Activated CD8-positive, alpha-beta T cell treated with anti-CD3 and anti-CD28 coated beads, Interleukin-2, amount 10 ng/mL, durations not matched to agents 7 days and 5 days (primary cell): ENCODE results near the gene HLA-DQA2. TPM values are rescaled to one million over a fixed set of nuclear protein-coding genes. Genes with fewer than 3 reads are reported as not detected.
A peak's percentile ranks its signal among the peaks of the same experiment; 100 is the strongest.
"Not testable (repeated sequence)": the region's sequence is repeated elsewhere in the genome, so short reads cannot be mapped to it uniquely, and the experiment has no call there.

Experiments used
- ATAC-seq: fragments of 150-1000 bp; cut with Tn5 transposase; one replicate; pipeline ENCODE4 v1.10.0; 2021; ENCODE audit warnings: moderate library complexity
- CTCF ChIA-PET: fragments of 350-600 bp; sonication (Branson Sonifier 250); formaldehyde crosslinking; loops from one replicate; lab custom pipeline; 2021; ENCODE audit warnings: antibody characterized with exemption; lab: Charles Lee
- POLR2A ChIA-PET: fragments of 350-600 bp; sonication (Branson Sonifier 250); formaldehyde crosslinking; loops from one replicate; lab custom pipeline; 2021; ENCODE audit warnings: antibody characterized with exemption; lab: Charles Lee
- DNase-seq: peaks from one replicate; pipeline ENCODE4 v3.0.0-alpha.2; 2020
- H3K27ac Mint-ChIP-seq: one replicate; pipeline ENCODE4 v1.8.0; 2021; ENCODE audit warnings: mild to moderate bottlenecking, mixed read lengths
- H3K27me3 Mint-ChIP-seq: one replicate; pipeline ENCODE4 v1.8.0; 2021; ENCODE audit warnings: low read depth, mixed read lengths
- H3K36me3 Mint-ChIP-seq: one replicate; pipeline ENCODE4 v1.8.0; 2021; ENCODE audit warnings: low read depth, mixed read lengths
- H3K4me1 Mint-ChIP-seq: one replicate; pipeline ENCODE4 v1.8.0; 2021; ENCODE audit warnings: low read depth, mixed read lengths
- H3K4me3 Mint-ChIP-seq: one replicate; pipeline ENCODE4 v1.8.0; 2021; ENCODE audit warnings: mild to moderate bottlenecking, mixed read lengths
- H3K9me3 Mint-ChIP-seq: one replicate; pipeline ENCODE4 v1.8.0; 2022; ENCODE audit warnings: mixed read lengths; ENCODE audit not compliant: insufficient read depth
- total RNA-seq, 2 experiments: library from RNA; stranded (reverse); gene quantifications; one replicate each; pipeline ENCODE4 v1.2.3, GENCODE V29; 2021

The HLA-DQA2 gene
- total RNA-seq = not detected

- peaks cover 28% of the 10 kb centered on the region for H3K27me3 Mint-ChIP-seq
- POLR2A ChIA-PET = no interaction called here
- CTCF ChIA-PET = no interaction called here
Measured at GRCh38 chr6:32741031-32741960, at the start of gene HLA-DQA2. TSS of gene HLA-DQA2 (plus strand) at chr6:32741391. CDS start at chr6:32741444, 53 bp downstream.

GRCh38 chr6:32692019-32692418 lies 49.2 kb upstream of the HLA-DQA2 start:
- ChIA-PET CTCF (interaction anchor here (0.7 to 4.0 kb wide), 29 partner anchors 8 to 445 kb away, joined by 3 to 41 read pairs (median 3); partner anchors contain the start of genes HLA-DQB1 and HLA-DRA), POLR2A (interaction anchor here (0.6 kb wide), 1 partner anchor 243 kb away, joined by 4 read pairs; no protein-coding TSS in a partner anchor)
- H3K4me3 Mint-ChIP-seq = no peak overlapping the region
- H3K36me3 Mint-ChIP-seq = no peaks in the 10 kb centered on the region
- DNase-seq (peak; percentile 69), ATAC-seq (peak; percentile 81)
- no peak overlapping the region for H3K27ac Mint-ChIP-seq
- peaks cover 47% of the 10 kb centered on the region for H3K27me3 Mint-ChIP-seq
- no peaks in the 10 kb centered on the region for H3K9me3 Mint-ChIP-seq
- peaks cover 15% of the 10 kb centered on the region for H3K4me1 Mint-ChIP-seq

More at GRCh38 chr6:32741031-32741960, at the start of gene HLA-DQA2:
- DNase-seq (no peak), ATAC-seq (no peak)
- H3K4me1 Mint-ChIP-seq = peaks cover 9% of the 10 kb centered on the region
- H3K36me3 Mint-ChIP-seq = no peaks in the 10 kb centered on the region
- H3K9me3 Mint-ChIP-seq = no peaks in the 10 kb centered on the region
- no peak within 1 kb of the TSS for H3K4me3 Mint-ChIP-seq
- no peak within 1 kb of the TSS for H3K27ac Mint-ChIP-seq

GRCh38 chr6:32697031-32697430 lies 44.2 kb upstream of the HLA-DQA2 start:
- ChIA-PET POLR2A (no interaction called here), CTCF (interaction anchor here (1.0 to 1.5 kb wide), 2 partner anchors 264 to 283 kb away, joined by 3 to 4 read pairs; no protein-coding TSS in a partner anchor)
- DNase-seq (no peak), ATAC-seq (no peak)
- H3K4me1 Mint-ChIP-seq = peaks cover 2% of the 10 kb centered on the region
- no peak overlapping the region for H3K27ac Mint-ChIP-seq
- no peaks in the 10 kb centered on the region for H3K9me3 Mint-ChIP-seq
- H3K36me3 Mint-ChIP-seq = no peaks in the 10 kb centered on the region
- H3K4me3 Mint-ChIP-seq = no peak overlapping the region
- peaks cover 71% of the 10 kb centered on the region for H3K27me3 Mint-ChIP-seq

- ATAC-seq = peak; percentile 69
- peaks cover 2% of the 10 kb centered on the region for H3K36me3 Mint-ChIP-seq
- peak; percentile 47 for DNase-seq
- H3K4me3 Mint-ChIP-seq = no peak overlapping the region
- H3K4me1 Mint-ChIP-seq = peaks cover 2% of the 10 kb centered on the region
- no peaks in the 10 kb centered on the region for H3K9me3 Mint-ChIP-seq
- H3K27ac Mint-ChIP-seq = no peak overlapping the region
- ChIA-PET POLR2A (no interaction called here), CTCF (interaction anchor here (0.7 to 5.4 kb wide), 42 partner anchors 9 to 444 kb away, joined by 3 to 92 read pairs (median 5); partner anchors contain the start of genes HLA-DQB1, HLA-DRA and TAP2)
- peaks cover 60% of the 10 kb centered on the region for H3K27me3 Mint-ChIP-seq
Measured at GRCh38 chr6:32700391-32701040, 40.7 kb upstream of the HLA-DQA2 start.

GRCh38 chr6:32703347-32703746 lies 37.8 kb upstream of the HLA-DQA2 start:
- DNase-seq = no peak
- POLR2A ChIA-PET = no interaction called here
- H3K27me3 Mint-ChIP-seq = peaks cover 45% of the 10 kb centered on the region

GRCh38 chr6:32705164-32705563 lies 36.0 kb upstream of the HLA-DQA2 start:
- ATAC-seq, DNase-seq, CTCF ChIA-PET, H3K27ac Mint-ChIP-seq, H3K4me3 Mint-ChIP-seq, H3K36me3 Mint-ChIP-seq, H3K9me3 Mint-ChIP-seq, H3K4me1 Mint-ChIP-seq, POLR2A ChIA-PET: not testable (repeated sequence)
- H3K27me3 Mint-ChIP-seq = peaks cover 44% of the 10 kb centered on the region

More at GRCh38 chr6:32703347-32703746, 37.8 kb upstream of the HLA-DQA2 start:
- Mint-ChIP-seq H3K27ac (no peak overlapping the region), H3K4me3 (no peak overlapping the region), H3K36me3 (peaks cover 2% of the 10 kb centered on the region), H3K9me3 (no peaks in the 10 kb centered on the region), H3K4me1 (peaks cover 2% of the 10 kb centered on the region)
- CTCF ChIA-PET = interaction anchor here (1.7 to 5.4 kb wide), 5 partner anchors 11 to 288 kb away, joined by 3 to 92 read pairs (median 12); no protein-coding TSS in a partner anchor
- no peak for ATAC-seq

GRCh38 chr6:32709625-32710024 lies 31.6 kb upstream of the HLA-DQA2 start:
- Mint-ChIP-seq H3K4me1 (no peaks in the 10 kb centered on the region), H3K27me3 (peaks cover 32% of the 10 kb centered on the region), H3K9me3 (no peaks in the 10 kb centered on the region), H3K36me3 (peaks cover 2% of the 10 kb centered on the region), H3K27ac (no peak overlapping the region), H3K4me3 (no peak overlapping the region)
- CTCF ChIA-PET = interaction anchor here (0.6 to 2.6 kb wide), 2 partner anchors 159 kb away, joined by 3 to 14 read pairs; no protein-coding TSS in a partner anchor
- ATAC-seq (no peak), DNase-seq (no peak)
- POLR2A ChIA-PET = no interaction called here

- H3K27ac Mint-ChIP-seq = no peak overlapping the region
- no peaks in the 10 kb centered on the region for H3K4me1 Mint-ChIP-seq
- POLR2A ChIA-PET = no interaction called here
- no peak overlapping the region for H3K4me3 Mint-ChIP-seq
- H3K36me3 Mint-ChIP-seq = no peaks in the 10 kb centered on the region
- DNase-seq (no peak), ATAC-seq (no peak)
- H3K27me3 Mint-ChIP-seq = peaks cover 25% of the 10 kb centered on the region
- CTCF ChIA-PET = interaction anchor here (0.8 to 0.9 kb wide), 2 partner anchors 71 to 73 kb away, joined by 3 read pairs; no protein-coding TSS in a partner anchor
- H3K9me3 Mint-ChIP-seq = no peaks in the 10 kb centered on the region
Measured at GRCh38 chr6:32713241-32713640, 27.9 kb upstream of the HLA-DQA2 start.

GRCh38 chr6:32716396-32716795 lies 24.8 kb upstream of the HLA-DQA2 start:
- CTCF ChIA-PET = interaction anchor here (1.3 kb wide), 1 partner anchor 302 kb away, joined by 4 read pairs; no protein-coding TSS in a partner anchor
- Mint-ChIP-seq H3K36me3 (no peaks in the 10 kb centered on the region), H3K9me3 (no peaks in the 10 kb centered on the region), H3K27me3 (peaks cover 34% of the 10 kb centered on the region), H3K4me1 (no peaks in the 10 kb centered on the region), H3K27ac (no peak overlapping the region), H3K4me3 (no peak overlapping the region)
- no peak for DNase-seq
- POLR2A ChIA-PET = no interaction called here
- ATAC-seq = no peak

- Mint-ChIP-seq H3K27ac (no peak overlapping the region), H3K9me3 (no peaks in the 10 kb centered on the region), H3K27me3 (peaks cover 33% of the 10 kb centered on the region), H3K4me3 (no peak overlapping the region), H3K36me3 (no peaks in the 10 kb centered on the region), H3K4me1 (no peaks in the 10 kb centered on the region)
- no peak for DNase-seq
- ATAC-seq = no peak
- CTCF ChIA-PET = interaction anchor here (1.5 kb wide), 1 partner anchor 67 kb away, joined by 6 read pairs; no protein-coding TSS in a partner anchor
- POLR2A ChIA-PET = no interaction called here
Measured at GRCh38 chr6:32718879-32719278, 22.3 kb upstream of the HLA-DQA2 start.

GRCh38 chr6:32738126-32738525 lies 3.1 kb upstream of the HLA-DQA2 start:
- ATAC-seq (no peak), DNase-seq (no peak)
- POLR2A ChIA-PET = no interaction called here
- H3K36me3 Mint-ChIP-seq = no peaks in the 10 kb centered on the region
- no peaks in the 10 kb centered on the region for H3K9me3 Mint-ChIP-seq
- no peak overlapping the region for H3K4me3 Mint-ChIP-seq
- no peaks in the 10 kb centered on the region for H3K4me1 Mint-ChIP-seq
- H3K27me3 Mint-ChIP-seq = peaks cover 29% of the 10 kb centered on the region
- no peak overlapping the region for H3K27ac Mint-ChIP-seq
- CTCF ChIA-PET = no interaction called here
